Measurements from ENCODE around the gene CGB1. TPM values are rescaled to one million over a fixed set of nuclear protein-coding genes. Genes with fewer than 3 reads are reported as not detected.

The CGB1 gene
- total and polyA plus RNA-seq, 2 of the 8 experiments (the other 6 are each of a cell fraction or from before 2014, with no cell fraction given), result not detected

DNA sequence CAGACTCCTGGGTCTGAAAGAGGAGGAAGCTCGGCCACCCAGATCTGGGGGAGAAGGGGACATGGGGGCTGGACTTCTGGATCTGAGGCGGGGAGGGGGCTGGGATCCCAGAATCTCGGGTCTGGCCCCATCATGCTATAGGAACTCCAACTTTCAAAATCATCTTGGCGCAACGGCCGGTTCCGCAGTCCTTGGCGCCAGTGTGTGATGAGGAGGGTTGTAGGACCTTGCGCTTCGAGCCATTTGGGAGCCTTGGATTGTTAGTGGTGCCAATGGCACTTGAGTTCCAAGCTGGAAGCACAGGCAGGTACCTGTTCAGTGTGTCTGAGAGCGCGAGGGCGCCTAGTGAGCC is 42.7 kb downstream of the CGB1 start:
- Histone ChIP-seq H3K9ac (replicated peaks in 1 of 4; ENCODE audit: extremely low read depth in 1 of 4, low read depth in 3 of 4, low read length in 3 of 4) (peak overlapping the region; percentile 31 to 90 (median 74)), H3K27me3 (replicated peaks in 1 of 4; ENCODE audit: control insufficient read depth in 3 of 4, extremely low read depth in 1 of 4, insufficient read depth in 3 of 4, low read length in 3 of 4) (no peaks in the 10 kb centered on the region), H4K91ac (replicated peaks; ENCODE audit: insufficient read length, low read length) (no peak overlapping the region), H3K79me2 (ENCODE audit: control insufficient read depth in 1 of 2, insufficient read depth in 2 of 2, low read length in 2 of 2) (peaks cover 11 to 33% of the 10 kb centered on the region in 2 experiments; a peak in 3 of 4 replicates), H3K14ac (ENCODE audit: insufficient read length) (no peak overlapping the region), H2BK20ac (ENCODE audit: low read length) (no peak overlapping the region), H3K4me1 (replicated peaks in 1 of 4; ENCODE audit: control insufficient read depth in 3 of 4, insufficient read depth in 4 of 4, low read length in 3 of 4) (peaks cover 0 to 3% (median 0%) of the 10 kb centered on the region in 4 experiments; a peak in 2 of 7 replicates), H3K79me1 (ENCODE audit: low read depth, low read length) (peaks cover 15% of the 10 kb centered on the region), H3K18ac (ENCODE audit: extremely low read depth, low read length) (no peak overlapping the region), H4K8ac (ENCODE audit: extremely low read depth, insufficient read depth, low read length) (no peak overlapping the region; the same call in 1 of the 2 replicates), H3K23me2 (ENCODE audit: low read depth, low read length) (peaks cover 8% of the 10 kb centered on the region; the same call in 1 of the 2 replicates), H4K20me1 (replicated peaks in 1 of 2; ENCODE audit: control insufficient read depth in 1 of 2, insufficient read depth in 2 of 2, low read length in 2 of 2) (peaks cover under 1 to 12% of the 10 kb centered on the region in 2 experiments), H2BK12ac (ENCODE audit: low read depth, low read length) (no peak overlapping the region), H2BK120ac (replicated peaks; ENCODE audit: low read depth, low read length) (no peak overlapping the region), H3K56ac (replicated peaks; ENCODE audit: insufficient read length, low read depth, low read length) (no peak overlapping the region), H3K23ac (ENCODE audit: insufficient read length) (no peak overlapping the region), H2AK5ac (ENCODE audit: low read depth, low read length) (no peak overlapping the region), H3K4ac (replicated peaks; ENCODE audit: insufficient read length, low read depth, low read length) (no peak overlapping the region), H3K4me3 (ENCODE audit: extremely low read depth in 1 of 4, insufficient read depth in 2 of 4, low read depth in 3 of 4, low read length in 4 of 4) (peak overlapping the region; percentile 74 to 97 (median 92)), H4K5ac (ENCODE audit: insufficient read length, low read depth, low read length) (peak overlapping the region; percentile 29), H3K27ac (ENCODE audit: low read depth, low read length) (peak overlapping the region; percentile 28; the same call in 1 of the 2 replicates), H3K36me3 (ENCODE audit: control insufficient read depth in 2 of 4, insufficient read depth in 4 of 4, low read length in 3 of 4) (peaks cover 0 to 6% (median 0%) of the 10 kb centered on the region in 4 experiments; a peak in 1 of 8 replicates), H3K4me2 (ENCODE audit: insufficient read depth in 1 of 2, low read depth in 2 of 2, low read length in 2 of 2) (peak overlapping the region; percentile 91 to 97), H3K9me3 (ENCODE audit: insufficient read depth in 2 of 2, low read depth in 1 of 2, low read length in 1 of 2) (no peaks in the 10 kb centered on the region), H2AFZ (ENCODE audit: low read length) (no peak overlapping the region), H2BK15ac (ENCODE audit: low read length) (no peak overlapping the region), H2BK5ac (ENCODE audit: low read depth, low read length) (no peak overlapping the region)
- CTCF ChIA-PET (ENCODE audit: partially characterized antibody), result interaction anchor here (0.6 to 2.6 kb wide), 25 partner anchors 15 to 289 kb away, joined by 3 to 19 read pairs (median 3); partner anchors contain the start of gene NUCB1
- DNase-seq (ENCODE audit: low read depth in 1 of 2, low spot score in 2 of 2) (no peak), FAIRE-seq (no peak)
- POLR2A ChIA-PET (ENCODE audit: partially characterized antibody), result interaction anchor here (0.6 to 4.4 kb wide), 11 partner anchors 17 to 925 kb away, joined by 3 to 37 read pairs (median 3); partner anchors contain the start of genes FTL and PPP1R15A
- TF ChIP-seq SUZ12 (IDR thresholded peaks at IDR 0.05; ENCODE audit: low read length) (no peak), KDM5A (IDR thresholded peaks at IDR 0.05; ENCODE audit: low read length) (peak; percentile 48; the same call in 1 of the 2 replicates), CREB1 (IDR thresholded peaks at IDR 0.05) (no peak), HDAC6 (IDR thresholded peaks at IDR 0.05; ENCODE audit: low read depth, low read length) (no peak), SRF (IDR thresholded peaks at IDR 0.05; ENCODE audit: low read depth, low read length) (no peak), SIN3A (conservative IDR thresholded peaks at IDR 0.05 in 1 of 2, IDR thresholded peaks at IDR 0.05 in 1 of 2; ENCODE audit: low read depth in 1 of 2, low read length in 2 of 2) (0 out of 4 replicates have a peak, but pooled peaks of 1 of the 2 experiments have one; percentile 6), TBP (IDR thresholded peaks at IDR 0.05; ENCODE audit: low read depth, low read length) (no peak), SAP30 (IDR thresholded peaks at IDR 0.05; ENCODE audit: insufficient read depth, insufficient replicate concordance, low read length) (peak; percentile 45), TCF12 (IDR thresholded peaks at IDR 0.05; ENCODE audit: low read depth, low read length) (no peak)
- 8% methylated on average over 12 of the region's 13 CpGs; no CpG with 5 or more reads in 1 of the 2 experiments for WGBS, 2 experiments (ENCODE audit: extremely low coverage in 1 of 2, insufficient coverage in 1 of 2, insufficient read length in 1 of 2, insufficient replicate concordance in 2 of 2, low coverage in 1 of 2, low lambda C conversion rate in 2 of 2, missing lambda C conversion rate in 1 of 2)

All from H1 (cell line).